ENCODE data around the gene SLC22A3.

GRCh38 chr6:160368670-160369069 is 20.5 kb downstream of the SLC22A3 start:
- TF ChIP-seq POLR2A (IDR thresholded peaks at IDR 0.05) (no peak), CTCF (IDR thresholded peaks at IDR 0.05 in 4 of 5, conservative IDR thresholded peaks at IDR 0.05 in 1 of 5) (no peak)
